WTC11 (cell line): ENCODE results near the gene EDIL3. TPM values are rescaled to one million over a fixed set of nuclear protein-coding genes. Genes with fewer than 3 reads are reported as not detected.

ENCODE experiments used
- ATAC-seq: fragments of 200-7000 bp; cut with Tn5 transposase; 2 replicates; pipeline ENCODE4 v1.10.0; 2021; ENCODE audit warnings: mild to moderate bottlenecking, moderate library complexity
- CTCF ChIA-PET: fragments of 300-600 bp; sonication (Branson Sonifier 250); formaldehyde crosslinking; loops from one replicate; lab custom pipeline; 2021; ENCODE audit warnings: antibody characterized with exemption; lab: Charles Lee
- POLR2A ChIA-PET: fragments of 350-600 bp; sonication (Branson Sonifier 250); formaldehyde crosslinking; loops from one replicate; lab custom pipeline; 2021; ENCODE audit warnings: antibody characterized with exemption; lab: Charles Lee
- DNase-seq: peaks from one replicate; pipeline ENCODE4 v3.0.0; 2021; ENCODE audit warnings: low spot score
- H3K27ac Mint-ChIP-seq: 2 replicates; pipeline ENCODE4 v1.8.0; 2021; ENCODE audit warnings: mixed read lengths
- H3K27me3 Mint-ChIP-seq: 2 replicates; pipeline ENCODE4 v1.8.0; 2021; ENCODE audit warnings: low read depth, mild to moderate bottlenecking, moderate library complexity, mixed read lengths
- H3K36me3 Mint-ChIP-seq: 2 replicates; pipeline ENCODE4 v1.8.0; 2021; ENCODE audit warnings: mixed read lengths
- H3K4me1 Mint-ChIP-seq: 2 replicates; pipeline ENCODE4 v1.8.0; 2022; ENCODE audit warnings: mixed read lengths
- H3K4me3 Mint-ChIP-seq: 2 replicates; pipeline ENCODE4 v1.8.0; 2021; ENCODE audit warnings: mild to moderate bottlenecking, moderate library complexity, mixed read lengths
- H3K9me3 Mint-ChIP-seq: 2 replicates; pipeline ENCODE4 v1.8.0; 2021; ENCODE audit warnings: mixed read lengths
- CBFB ChIP-seq: sonication (generic); formaldehyde crosslinking; IDR thresholded peaks from 2 replicates; pipeline ENCODE4 v1.8.1; 2022; ENCODE audit warnings: mild to moderate bottlenecking, low read depth, missing genetic modification reagents
- FOXK1 ChIP-seq: sonication (generic); formaldehyde crosslinking; IDR thresholded peaks from 2 replicates; pipeline ENCODE4 v1.8.0; 2022; ENCODE audit warnings: mild to moderate bottlenecking, moderate library complexity, missing genetic modification reagents
- MLX ChIP-seq: sonication (generic); formaldehyde crosslinking; IDR thresholded peaks from 2 replicates; pipeline ENCODE4 v1.8.1; 2023; ENCODE audit warnings: mild to moderate bottlenecking, missing genetic modification reagents, moderate library complexity
- MYBL2 ChIP-seq: sonication (generic); formaldehyde crosslinking; IDR thresholded peaks from 2 replicates; pipeline ENCODE4 v1.8.1; 2023; ENCODE audit warnings: mild to moderate bottlenecking, moderate library complexity, missing genetic modification reagents
- SP1 ChIP-seq: sonication (generic); formaldehyde crosslinking; conservative IDR thresholded peaks from 2 replicates; pipeline ENCODE4 v1.8.1; 2022; ENCODE audit warnings: missing genetic modification reagents
- TEAD1 ChIP-seq: sonication (generic); formaldehyde crosslinking; IDR thresholded peaks from 2 replicates; pipeline ENCODE4 v1.8.0; 2022; ENCODE audit warnings: mild to moderate bottlenecking, missing genetic modification reagents
- ZMAT4 ChIP-seq: fragments of 250-450 bp; sonication (Bioruptor Pico); IDR thresholded peaks from 2 replicates; pipeline ENCODE4 v1.9.0; 2021; ENCODE audit warnings: mild to moderate bottlenecking
- ZNF121 ChIP-seq: sonication (generic); formaldehyde crosslinking; IDR thresholded peaks from 2 replicates; pipeline ENCODE4 v1.8.0; 2023; ENCODE audit warnings: missing genetic modification reagents
- ZNF281 ChIP-seq: sonication (generic); formaldehyde crosslinking; IDR thresholded peaks from 2 replicates; pipeline ENCODE4 v1.8.0; 2023; ENCODE audit warnings: mild to moderate bottlenecking, missing genetic modification reagents
- ZNF532 ChIP-seq: fragments of 250-450 bp; sonication (Bioruptor Pico); IDR thresholded peaks from 2 replicates; pipeline ENCODE4 v1.9.0; 2021; ENCODE audit warnings: mild to moderate bottlenecking, borderline replicate concordance
- total RNA-seq: library from RNA; stranded (reverse); gene quantifications from 3 replicates; pipeline ENCODE4 v1.2.3, GENCODE V29; 2021

Gene EDIL3
- total RNA-seq, 1 experiment from 2014 or later = 48.3 TPM

- no peak for TF ChIP-seq ZNF532 (CRISPR knock-in tag)
- no peak for TF ChIP-seq ZNF281
- no peak for TF ChIP-seq MLX (CRISPR knock-in tag)
- TF ChIP-seq TEAD1 (CRISPR knock-in tag) = no peak
These were observed 338.7 kb downstream of the EDIL3 start (continued) for GRCh38 chr5:84045964-84046363.

GRCh38 chr5:84036842-84037241, 347.8 kb downstream of the EDIL3 start:
- no peaks in the 10 kb centered on the region for H3K27me3 Mint-ChIP-seq
- H3K36me3 Mint-ChIP-seq = no peaks in the 10 kb centered on the region
- no peaks in the 10 kb centered on the region for H3K9me3 Mint-ChIP-seq
- H3K4me3 Mint-ChIP-seq = no peak overlapping the region
- POLR2A ChIA-PET = no interaction called here
- ATAC-seq (peak; percentile 99), DNase-seq (peak; percentile 26)
- TF ChIP-seq MYBL2 (CRISPR knock-in tag) (no peak), ZMAT4 (CRISPR knock-in tag) (no peak), CBFB (no peak), SP1 (CRISPR knock-in tag) (no peak)
- peaks cover 28% of the 10 kb centered on the region for H3K4me1 Mint-ChIP-seq
- H3K27ac Mint-ChIP-seq = peak overlapping the region; percentile 71; the same call in 1 of the 2 replicates
- CTCF ChIA-PET = no interaction called here

GRCh38 chr5:84032324-84032723, 352.4 kb downstream of the EDIL3 start:
- ATAC-seq (no peak), DNase-seq (no peak)
- peaks cover 21% of the 10 kb centered on the region for H3K36me3 Mint-ChIP-seq
- TF ChIP-seq ZNF281 (no peak), ZNF121 (CRISPR knock-in tag) (no peak), FOXK1 (CRISPR knock-in tag) (no peak)
- H3K9me3 Mint-ChIP-seq = peaks cover 27% of the 10 kb centered on the region
- POLR2A ChIA-PET = no interaction called here
- H3K27me3 Mint-ChIP-seq = no peaks in the 10 kb centered on the region
- H3K4me3 Mint-ChIP-seq = no peak overlapping the region
- CTCF ChIA-PET = no interaction called here
- no peak overlapping the region for H3K27ac Mint-ChIP-seq
- H3K4me1 Mint-ChIP-seq = peaks cover 12% of the 10 kb centered on the region
